KMS-11 (cell line): ENCODE measurements around the gene ZRANB1.

Source experiments
- H2AFZ ChIP-seq: fragments of 200-600 bp; sonication (generic); 2 replicates; pipeline ENCODE4 v1.6.1; 2016; ENCODE audit warnings: antibody characterized with exemption, mixed run types, low read depth
- H3K27ac ChIP-seq: fragments of 200-600 bp; sonication (generic); 2 replicates; pipeline ENCODE4 v1.6.1; 2016; ENCODE audit warnings: mild to moderate bottlenecking, mixed run types
- H3K27me3 ChIP-seq: fragments of 200-600 bp; sonication (generic); 2 replicates; pipeline ENCODE4 v1.6.1; 2017; ENCODE audit warnings: mild to moderate bottlenecking, low read depth, mixed run types, moderate library complexity; ENCODE audit not compliant: insufficient read depth
- H3K36me3 ChIP-seq: fragments of 200-600 bp; sonication (generic); 2 replicates; pipeline ENCODE4 v1.6.1; 2017; ENCODE audit warnings: mild to moderate bottlenecking, mixed run types; ENCODE audit not compliant: insufficient read depth
- H3K4me1 ChIP-seq: fragments of 200-600 bp; sonication (generic); 2 replicates; pipeline ENCODE4 v1.6.1; 2016; ENCODE audit warnings: mild to moderate bottlenecking, low read depth, mixed run types; ENCODE audit not compliant: poor library complexity, severe bottlenecking
- H3K4me2 ChIP-seq: fragments of 200-600 bp; sonication (generic); 2 replicates; pipeline ENCODE4 v1.7.0; 2016; ENCODE audit warnings: mild to moderate bottlenecking, mixed run types
- H3K4me3 ChIP-seq: fragments of 200-600 bp; sonication (generic); IDR thresholded peaks from 2 replicates; pipeline ENCODE4 v1.6.1; 2017; ENCODE audit warnings: low read depth, low read length, mixed read lengths; ENCODE audit not compliant: insufficient read depth
- H3K79me2 ChIP-seq: fragments of 200-600 bp; sonication (generic); 2 replicates; pipeline ENCODE4 v1.6.1; 2016; ENCODE audit warnings: low read depth, mixed run types; ENCODE audit not compliant: insufficient read depth
- H3K9ac ChIP-seq: fragments of 200-600 bp; sonication (generic); 2 replicates; pipeline ENCODE4 v1.6.1; 2016; ENCODE audit warnings: mild to moderate bottlenecking, mixed run types
- H4K20me1 ChIP-seq: fragments of 200-600 bp; sonication (generic); 2 replicates; pipeline ENCODE4 v1.6.1; 2016; ENCODE audit warnings: mild to moderate bottlenecking, mixed run types; ENCODE audit not compliant: insufficient read depth
- CTCF ChIP-seq: fragments of 200-600 bp; sonication (generic); conservative IDR thresholded peaks from 2 replicates; pipeline ENCODE4 v1.6.1; 2017; ENCODE audit warnings: low read depth, mild to moderate bottlenecking, antibody characterized with exemption, low read length, moderate library complexity, mixed read lengths

Gene ZRANB1

GRCh38 chr10:124941823-124942222, at the start of gene ZRANB1:
TSS of gene ZRANB1 (plus strand) at chr10:124942123. CDS start at chr10:124942494, 371 bp downstream.
- H3K4me1 ChIP-seq, result peaks cover 38% of the 10 kb centered on the region
- no peak within 1 kb of the TSS for H3K4me2 ChIP-seq
- peaks cover 3% of the 10 kb centered on the region; the same call in 1 of the 2 replicates for H4K20me1 ChIP-seq
- no peak within 1 kb of the TSS for H3K27ac ChIP-seq
- H3K79me2 ChIP-seq, result peaks cover 51% of the 10 kb centered on the region
- no peak within 1 kb of the TSS for H2AFZ ChIP-seq
- no peak within 1 kb of the TSS for H3K9ac ChIP-seq
- TF ChIP-seq CTCF, result no peak
- H3K27me3 ChIP-seq, result no peaks in the 10 kb centered on the region
- H3K4me3 ChIP-seq, result no peak within 1 kb of the TSS
- H3K36me3 ChIP-seq, result no peaks in the 10 kb centered on the region

- no peak for TF ChIP-seq CTCF
- Histone ChIP-seq H3K27me3 (no peaks in the 10 kb centered on the region), H3K4me3 (no peak overlapping the region), H3K79me2 (no peaks in the 10 kb centered on the region), H3K27ac (no peak overlapping the region), H3K4me1 (no peaks in the 10 kb centered on the region), H2AFZ (no peak overlapping the region), H4K20me1 (no peaks in the 10 kb centered on the region), H3K9ac (no peak overlapping the region), H3K4me2 (no peak overlapping the region), H3K36me3 (no peaks in the 10 kb centered on the region)
Observed at GRCh38 chr10:124892905-124893304, 49.0 kb upstream of the ZRANB1 start.

- Histone ChIP-seq H3K9ac (no peak overlapping the region), H3K4me3 (no peak overlapping the region), H4K20me1 (no peaks in the 10 kb centered on the region), H3K27me3 (no peaks in the 10 kb centered on the region), H3K4me1 (no peaks in the 10 kb centered on the region), H3K27ac (no peak overlapping the region), H3K36me3 (no peaks in the 10 kb centered on the region), H3K79me2 (no peaks in the 10 kb centered on the region), H3K4me2 (no peak overlapping the region), H2AFZ (no peak overlapping the region)
- TF ChIP-seq CTCF, result no peak
Observed at GRCh38 chr10:124894569-124895215, 47.2 kb upstream of the ZRANB1 start.

GRCh38 chr10:124896751-124897150, 45.2 kb upstream of the ZRANB1 start:
- Histone ChIP-seq H3K36me3 (no peaks in the 10 kb centered on the region), H4K20me1 (no peaks in the 10 kb centered on the region), H3K4me3 (no peak overlapping the region), H3K4me1 (no peaks in the 10 kb centered on the region), H3K27me3 (no peaks in the 10 kb centered on the region), H3K4me2 (no peak overlapping the region), H3K9ac (no peak overlapping the region), H2AFZ (no peak overlapping the region), H3K79me2 (no peaks in the 10 kb centered on the region), H3K27ac (no peak overlapping the region)
- TF ChIP-seq CTCF, result no peak
